GM18907 (cell line): Measurements from ENCODE around the gene FAM219A.
"Not testable (repeated sequence)": the region's sequence is repeated elsewhere in the genome, so short reads cannot be mapped to it uniquely, and the experiment has no call there.

ENCODE experiments used
- ATAC-seq: cut with Tn5 transposase; IDR thresholded peaks from one replicate; pipeline ENCODE4 v1.9.1; 2021; ENCODE audit warnings: mild to moderate bottlenecking, moderate library complexity; ENCODE audit not compliant: unreplicated experiment

The FAM219A gene

GRCh38 chr9:34379334-34380033, 78.9 kb downstream of the FAM219A start:
- peak; percentile 37 for ATAC-seq

- no peak for ATAC-seq
Measured at GRCh38 chr9:34378376-34379060, 79.9 kb downstream of the FAM219A start.

GRCh38 chr9:34377404-34377746, 81.0 kb downstream of the FAM219A start:
- no peak for ATAC-seq

GRCh38 chr9:34376596-34377403, 81.6 kb downstream of the FAM219A start, which contains the start of gene MYORG:
TSS of gene MYORG (minus strand) at chr9:34376898. CDS start at chr9:34372943, 3,955 bp downstream.
- peak; percentile 88 for ATAC-seq

GRCh38 chr9:34375901-34376595, 82.3 kb downstream of the FAM219A start:
- peak; percentile 43 for ATAC-seq

GRCh38 chr9:34374905-34375552, 83.3 kb downstream of the FAM219A start:
- no peak for ATAC-seq

- ATAC-seq: no peak
Measured at GRCh38 chr9:34374339-34374738, 84.0 kb downstream of the FAM219A start.

GRCh38 chr9:34373749-34374148, 84.6 kb downstream of the FAM219A start:
- ATAC-seq: no peak

- no peak for ATAC-seq
Measured at GRCh38 chr9:34372467-34373011, 85.8 kb downstream of the FAM219A start.

GRCh38 chr9:34371886-34372466, 86.4 kb downstream of the FAM219A start:
- no peak for ATAC-seq

- ATAC-seq: no peak
Measured at GRCh38 chr9:34370970-34371880, 87.1 kb downstream of the FAM219A start.

- ATAC-seq: no peak
Measured at GRCh38 chr9:34370335-34370969, 87.9 kb downstream of the FAM219A start.

GRCh38 chr9:34369636-34370035, 88.7 kb downstream of the FAM219A start:
- ATAC-seq: no peak

GRCh38 chr9:34368796-34369195, 89.6 kb downstream of the FAM219A start:
- ATAC-seq: not testable (repeated sequence)

- not testable (repeated sequence) for ATAC-seq
Measured at GRCh38 chr9:34367751-34368410, 90.5 kb downstream of the FAM219A start.

- ATAC-seq: no peak
Measured at GRCh38 chr9:34366365-34366764, 92.0 kb downstream of the FAM219A start.

- ATAC-seq: no peak
Measured at GRCh38 chr9:34365282-34365681, 93.1 kb downstream of the FAM219A start.
